T-helper 2 cell treated with Interferon-gamma antibody and Interleukin-4, amounts not matched to agents 5 μg/mL and 100 μg/mL, for 36 hours (primary cell): ENCODE results near the gene PHTF2.
A peak's percentile ranks its signal among the peaks of the same experiment; 100 is the strongest.
"Not testable (repeated sequence)": the region's sequence is repeated elsewhere in the genome, so short reads cannot be mapped to it uniquely, and the experiment has no call there.

Experiments
- DNase-seq: peaks from one replicate; pipeline ENCODE4 v3.0.0; 2021; ENCODE audit warnings: low spot score
- H3K27ac Mint-ChIP-seq: one replicate; pipeline ENCODE4 v1.8.0; 2021; ENCODE audit warnings: mild to moderate bottlenecking, mixed read lengths
- H3K27me3 Mint-ChIP-seq: one replicate; pipeline ENCODE4 v1.8.0; 2021; ENCODE audit warnings: low read depth, mixed read lengths
- H3K36me3 Mint-ChIP-seq: one replicate; pipeline ENCODE4 v1.8.0; 2021; ENCODE audit warnings: low read depth, mixed read lengths
- H3K4me1 Mint-ChIP-seq: one replicate; pipeline ENCODE4 v1.8.0; 2021; ENCODE audit warnings: low read depth, mixed read lengths
- H3K4me3 Mint-ChIP-seq: one replicate; pipeline ENCODE4 v1.8.0; 2022; ENCODE audit warnings: mild to moderate bottlenecking, moderate library complexity, mixed read lengths
- H3K9me3 Mint-ChIP-seq: one replicate; pipeline ENCODE4 v1.8.0; 2021; ENCODE audit warnings: mixed read lengths

Gene PHTF2

DNA sequence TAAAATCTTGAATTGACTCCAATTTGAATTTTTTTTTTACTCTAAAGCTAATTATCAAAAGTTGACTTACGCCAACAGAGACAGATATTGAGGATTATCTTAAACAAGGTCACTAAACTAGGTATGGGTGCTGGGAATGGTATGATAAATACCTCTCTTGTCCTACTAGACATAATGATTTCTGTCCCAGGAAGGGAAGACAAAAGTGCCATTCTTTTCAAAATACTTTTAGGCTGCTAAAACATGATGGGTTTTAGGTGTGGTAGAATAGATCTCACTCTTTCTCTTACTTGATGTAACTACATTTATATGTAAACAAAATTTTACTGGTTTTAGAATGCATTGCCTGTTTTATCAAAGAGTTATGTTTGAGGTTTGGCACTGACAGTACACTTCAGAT lies 15.5 kb upstream of the PHTF2 start:
- Mint-ChIP-seq H3K4me3 (no peak overlapping the region), H3K27me3 (no peaks in the 10 kb centered on the region), H3K27ac (no peak overlapping the region), H3K4me1 (peaks cover 12% of the 10 kb centered on the region), H3K36me3 (peaks cover 50% of the 10 kb centered on the region), H3K9me3 (no peaks in the 10 kb centered on the region)
- DNase-seq, result no peak

DNA sequence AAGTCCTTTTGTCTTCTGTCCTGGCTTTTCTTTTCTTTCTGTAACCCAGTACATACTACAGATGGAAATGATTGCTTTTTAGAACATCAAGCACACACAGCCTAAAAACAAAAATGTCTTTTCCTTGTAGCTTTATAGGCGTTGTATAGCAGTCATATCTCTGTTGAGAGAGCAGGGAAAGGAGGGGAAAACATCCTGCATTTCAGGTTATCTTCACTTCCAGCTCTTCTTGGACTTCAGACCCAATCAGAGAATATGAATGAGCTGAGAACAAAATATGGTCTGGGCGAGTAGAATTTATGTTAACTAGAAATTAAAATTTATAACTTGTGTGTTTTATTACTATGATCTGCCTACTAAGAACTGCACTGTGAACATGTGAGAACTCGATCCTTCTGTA lies 15.0 kb upstream of the PHTF2 start:
- Mint-ChIP-seq H3K4me3 (no peak overlapping the region), H3K27ac (no peak overlapping the region), H3K9me3 (no peaks in the 10 kb centered on the region), H3K27me3 (no peaks in the 10 kb centered on the region), H3K4me1 (peaks cover 13% of the 10 kb centered on the region), H3K36me3 (peaks cover 46% of the 10 kb centered on the region)
- no peak for DNase-seq

DNA sequence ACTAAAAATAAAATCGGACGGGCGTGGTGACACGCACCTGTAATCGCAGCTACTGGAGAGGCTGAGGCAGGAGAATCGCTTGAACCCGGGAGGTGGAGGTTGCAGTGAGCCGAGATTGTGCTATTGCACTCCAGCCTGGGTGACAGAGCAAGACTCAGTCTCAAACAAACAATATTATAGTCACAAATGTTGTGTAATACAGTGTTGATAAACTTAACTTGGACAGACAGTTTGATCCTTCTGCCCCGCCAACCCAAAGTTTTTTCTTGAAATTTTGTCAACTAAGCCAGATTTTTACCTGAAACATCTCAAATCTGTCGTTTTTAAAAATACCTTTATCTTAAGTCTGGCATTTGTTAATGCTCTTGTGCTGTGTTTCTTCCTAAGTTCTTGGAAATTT lies 14.1 kb upstream of the PHTF2 start:
- DNase-seq, H3K27me3 Mint-ChIP-seq, H3K9me3 Mint-ChIP-seq, H3K4me3 Mint-ChIP-seq: not testable (repeated sequence)
- peaks cover 42% of the 10 kb centered on the region for H3K36me3 Mint-ChIP-seq
- H3K4me1 Mint-ChIP-seq, result peaks cover 15% of the 10 kb centered on the region
- H3K27ac Mint-ChIP-seq, result peak overlapping the region; percentile 22

DNA sequence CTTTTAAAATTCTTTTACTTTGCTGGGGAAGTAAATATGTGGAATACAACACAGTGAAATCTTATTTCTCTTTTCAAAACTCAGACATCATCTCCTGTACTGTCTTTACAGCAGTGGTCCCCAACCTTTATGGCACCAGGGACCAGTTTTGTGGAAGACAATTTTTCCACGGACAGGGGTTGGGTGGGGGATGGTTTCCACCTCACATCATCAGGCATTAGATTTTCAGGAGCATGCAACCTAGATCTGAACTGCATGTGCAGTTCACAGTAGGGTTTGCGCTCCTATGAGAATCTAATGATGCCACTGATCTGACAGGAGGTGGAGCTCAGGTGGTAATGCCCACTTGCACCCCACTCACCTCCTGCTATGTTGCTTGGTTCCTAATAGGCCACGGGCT lies 12.6 kb upstream of the PHTF2 start:
- peaks cover 9% of the 10 kb centered on the region for H3K4me1 Mint-ChIP-seq
- no peak overlapping the region for H3K27ac Mint-ChIP-seq
- no peaks in the 10 kb centered on the region for H3K27me3 Mint-ChIP-seq
- no peak for DNase-seq
- H3K4me3 Mint-ChIP-seq, result no peak overlapping the region
- H3K36me3 Mint-ChIP-seq, result peaks cover 35% of the 10 kb centered on the region
- H3K9me3 Mint-ChIP-seq, result no peaks in the 10 kb centered on the region

DNA sequence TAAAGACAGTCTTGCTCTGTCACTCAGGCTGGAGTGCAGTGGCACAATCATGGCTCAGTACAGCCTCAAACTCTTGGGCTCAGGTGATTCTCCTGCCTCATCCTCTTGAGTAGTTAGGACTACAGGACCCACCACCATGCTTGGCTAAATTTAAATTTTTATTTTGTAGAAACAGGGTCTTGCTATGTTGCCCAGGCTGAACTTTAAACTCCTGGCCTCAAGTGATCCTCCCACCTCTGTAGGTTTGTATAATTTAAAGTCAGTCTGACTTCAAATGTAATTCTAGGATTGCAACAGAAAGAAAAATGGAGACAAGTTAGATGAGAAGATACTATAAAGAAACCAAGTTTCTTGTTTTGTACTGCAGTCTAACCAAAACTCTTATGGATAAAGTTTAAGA lies 11.8 kb upstream of the PHTF2 start:
- no peaks in the 10 kb centered on the region for H3K9me3 Mint-ChIP-seq
- H3K36me3 Mint-ChIP-seq, result peaks cover 34% of the 10 kb centered on the region
- H3K27ac Mint-ChIP-seq, result no peak overlapping the region
- H3K27me3 Mint-ChIP-seq, result no peaks in the 10 kb centered on the region
- DNase-seq, result no peak
- peaks cover 9% of the 10 kb centered on the region for H3K4me1 Mint-ChIP-seq
- no peak overlapping the region for H3K4me3 Mint-ChIP-seq

DNA sequence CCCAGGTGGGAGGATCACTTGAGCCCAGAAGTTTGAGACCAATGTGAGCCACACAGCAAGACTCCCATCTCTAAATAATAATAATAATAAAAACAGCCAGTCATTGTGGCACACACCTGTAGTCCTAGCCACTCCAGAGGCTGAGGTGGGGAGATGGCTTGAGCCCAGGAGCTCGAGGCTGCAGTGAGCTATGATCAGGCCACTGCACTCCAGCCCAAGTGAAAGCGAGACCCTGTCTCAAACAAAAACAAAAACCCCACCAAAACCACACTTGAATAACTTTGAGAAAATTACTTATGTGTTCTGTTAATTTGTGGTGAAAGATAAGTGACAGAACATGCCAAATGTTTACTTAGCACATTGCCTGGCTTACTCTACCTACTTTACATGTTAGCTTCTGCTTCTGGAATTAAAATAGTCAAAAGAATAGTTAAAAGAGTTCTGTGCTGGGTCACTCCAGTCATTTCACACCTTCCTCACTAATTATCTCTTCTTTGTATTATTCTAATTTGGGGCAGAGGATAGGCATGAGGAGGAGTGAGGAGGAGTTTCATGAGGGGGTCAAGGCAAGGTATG lies 10.2 kb upstream of the PHTF2 start:
- Mint-ChIP-seq H3K4me3 (no peak overlapping the region), H3K4me1 (peaks cover 5% of the 10 kb centered on the region), H3K27me3 (no peaks in the 10 kb centered on the region), H3K27ac (peak overlapping the region; percentile 7), H3K36me3 (peaks cover 26% of the 10 kb centered on the region), H3K9me3 (no peaks in the 10 kb centered on the region)
- DNase-seq, result no peak

DNA sequence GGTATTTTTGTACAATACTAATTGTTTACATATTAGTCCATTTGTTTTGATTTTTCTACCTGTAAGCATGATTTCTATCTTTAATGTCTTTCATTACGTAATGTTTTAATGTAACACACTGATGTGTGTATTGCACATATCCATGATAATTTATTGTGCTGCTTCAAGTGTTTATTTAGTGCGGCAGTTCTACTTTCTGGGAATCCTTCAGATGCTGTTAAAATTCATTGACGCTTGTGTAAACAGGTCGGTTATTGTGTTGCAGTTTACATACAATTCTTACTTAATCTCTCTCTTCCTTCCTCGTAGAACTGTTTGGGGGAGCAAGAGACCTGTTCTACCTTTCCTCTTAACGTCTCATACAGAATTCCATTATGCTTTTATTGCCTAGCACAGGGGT lies 7.2 kb upstream of the PHTF2 start:
- H3K27me3 Mint-ChIP-seq, result no peaks in the 10 kb centered on the region
- H3K4me1 Mint-ChIP-seq, result peaks cover 20% of the 10 kb centered on the region
- DNase-seq, result no peak
- no peak overlapping the region for H3K27ac Mint-ChIP-seq
- peaks cover 18% of the 10 kb centered on the region for H3K36me3 Mint-ChIP-seq
- no peaks in the 10 kb centered on the region for H3K9me3 Mint-ChIP-seq
- H3K4me3 Mint-ChIP-seq, result no peak overlapping the region

DNA sequence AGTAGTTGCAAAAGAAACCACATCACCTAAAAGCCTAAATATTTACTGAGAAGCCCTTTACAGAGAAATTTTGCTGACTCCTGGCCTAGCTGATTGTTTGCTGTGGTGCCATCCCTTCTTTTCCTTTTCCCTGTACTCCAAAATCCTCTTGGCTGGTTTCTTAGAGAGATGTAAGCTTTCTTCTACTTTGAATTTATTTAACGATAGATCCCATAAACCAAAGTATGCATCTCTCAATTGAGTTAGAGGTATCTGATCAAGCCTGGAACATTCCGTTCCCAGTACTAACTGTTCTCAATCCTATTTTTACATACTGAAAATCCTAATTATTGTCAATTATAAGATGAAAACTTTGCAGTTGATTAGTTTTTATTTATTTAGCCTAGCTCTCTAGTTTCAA lies 6.6 kb upstream of the PHTF2 start:
- no peak overlapping the region for H3K4me3 Mint-ChIP-seq
- H3K4me1 Mint-ChIP-seq, result peaks cover 26% of the 10 kb centered on the region
- peaks cover 20% of the 10 kb centered on the region for H3K36me3 Mint-ChIP-seq
- H3K27ac Mint-ChIP-seq, result no peak overlapping the region
- no peaks in the 10 kb centered on the region for H3K9me3 Mint-ChIP-seq
- DNase-seq, result no peak
- no peaks in the 10 kb centered on the region for H3K27me3 Mint-ChIP-seq

DNA sequence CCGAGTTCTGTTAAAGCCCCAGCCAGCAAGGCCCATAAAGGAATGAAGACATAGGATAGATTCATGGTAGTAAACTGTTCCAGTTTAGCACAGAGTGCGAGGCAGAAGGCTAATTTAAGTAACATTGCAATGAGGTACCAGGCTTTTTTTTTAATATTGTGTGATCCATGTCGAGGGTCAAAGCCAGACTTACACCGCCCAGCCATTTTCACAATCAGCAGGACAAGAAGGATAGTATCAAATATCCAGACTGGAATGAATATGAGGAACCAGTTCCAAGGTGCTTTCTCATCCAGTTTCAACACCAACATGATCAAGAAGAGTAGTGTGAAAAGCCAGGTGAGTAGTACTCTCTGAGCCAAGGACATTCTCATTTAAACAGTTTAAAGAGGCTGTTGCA lies 4.6 kb upstream of the PHTF2 start:
- H3K9me3 Mint-ChIP-seq, result no peaks in the 10 kb centered on the region
- no peak overlapping the region for H3K4me3 Mint-ChIP-seq
- H3K27ac Mint-ChIP-seq, result peak overlapping the region; percentile 19
- peaks cover 32% of the 10 kb centered on the region for H3K36me3 Mint-ChIP-seq
- H3K27me3 Mint-ChIP-seq, result no peaks in the 10 kb centered on the region
- peaks cover 33% of the 10 kb centered on the region for H3K4me1 Mint-ChIP-seq
- DNase-seq, result no peak

DNA sequence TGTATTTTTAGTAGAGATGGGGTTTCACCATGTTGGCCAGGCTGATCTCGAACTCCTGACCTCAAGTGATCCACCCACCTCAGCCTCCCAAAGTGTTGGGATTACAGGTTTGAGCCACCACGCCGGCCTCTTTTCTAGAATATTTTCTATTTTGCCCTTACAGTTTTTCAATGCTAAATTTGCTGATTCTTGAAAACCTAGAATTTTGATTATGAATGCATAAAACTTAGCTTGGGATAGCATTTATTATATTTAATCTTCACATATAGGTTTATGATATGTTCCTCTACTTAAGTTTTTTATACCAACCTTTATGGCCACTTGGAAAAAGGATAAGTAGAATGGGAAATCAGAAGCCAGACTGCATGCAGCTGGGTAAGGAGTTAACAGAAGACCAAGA lies 2.5 kb upstream of the PHTF2 start:
- no peaks in the 10 kb centered on the region for H3K27me3 Mint-ChIP-seq
- H3K27ac Mint-ChIP-seq, result peak overlapping the region; percentile 10
- no peaks in the 10 kb centered on the region for H3K9me3 Mint-ChIP-seq
- peaks cover 46% of the 10 kb centered on the region for H3K36me3 Mint-ChIP-seq
- H3K4me3 Mint-ChIP-seq, result peak overlapping the region; percentile 98
- H3K4me1 Mint-ChIP-seq, result peaks cover 44% of the 10 kb centered on the region
- no peak for DNase-seq

DNA sequence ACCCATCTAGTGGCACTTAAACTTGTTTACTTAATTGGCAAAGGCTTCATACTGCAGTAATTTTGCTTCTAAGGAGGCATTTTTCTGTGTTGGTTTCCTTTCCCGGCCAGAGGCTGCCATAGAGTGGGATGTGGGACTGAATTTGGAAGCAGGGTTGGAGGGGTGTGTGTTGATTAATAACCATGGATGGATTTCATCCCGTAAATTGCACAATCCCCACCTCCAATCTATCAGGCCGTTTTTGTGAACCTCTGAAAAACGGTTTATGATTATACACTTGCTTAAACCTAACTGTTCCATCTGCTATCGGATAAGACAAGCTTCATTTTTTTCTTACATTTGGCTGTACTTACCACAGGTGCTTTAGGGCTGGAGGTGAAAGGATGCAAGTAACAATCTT lies 1.6 kb upstream of the PHTF2 start:
- Mint-ChIP-seq H3K27ac (peak overlapping the region; percentile 96), H3K9me3 (no peaks in the 10 kb centered on the region), H3K4me1 (peaks cover 52% of the 10 kb centered on the region), H3K4me3 (peak overlapping the region; percentile 98), H3K27me3 (no peaks in the 10 kb centered on the region), H3K36me3 (peaks cover 51% of the 10 kb centered on the region)
- DNase-seq, result no peak

DNA sequence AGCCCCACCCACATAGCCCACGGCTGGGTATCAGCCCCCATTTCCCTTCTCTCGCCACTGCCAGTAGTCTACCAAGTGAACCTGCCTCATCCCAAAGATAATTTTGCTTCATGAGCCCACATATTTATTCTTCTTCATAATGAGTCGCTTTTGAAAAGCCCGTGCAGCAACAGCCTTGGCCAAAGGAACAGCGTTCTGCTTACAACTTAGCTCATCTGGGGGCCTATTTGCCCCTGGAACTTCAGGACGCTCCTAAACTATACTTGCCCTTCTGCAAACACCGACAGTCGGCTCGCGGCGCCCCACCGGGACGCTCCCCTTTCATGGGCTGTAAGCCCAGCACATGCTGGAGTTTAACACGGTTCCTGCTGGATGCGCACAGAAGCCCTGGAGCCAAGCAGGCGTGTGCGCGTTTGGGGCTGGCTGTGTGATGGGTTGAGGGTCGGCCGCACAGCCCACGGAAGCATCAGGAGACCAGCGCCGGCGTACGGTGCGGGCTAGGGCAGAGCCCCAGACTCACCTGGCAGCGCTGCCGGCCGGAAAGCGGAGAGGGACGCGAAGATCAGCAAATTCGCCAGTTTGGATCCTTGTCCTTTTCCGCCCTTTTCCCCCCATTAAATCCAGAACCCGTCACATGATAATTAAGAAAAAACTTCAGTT lies 709 bp upstream of the PHTF2 start:
- Mint-ChIP-seq H3K27ac (peak overlapping the region; percentile 96), H3K9me3 (no peaks in the 10 kb centered on the region), H3K36me3 (peaks cover 52% of the 10 kb centered on the region), H3K4me1 (peaks cover 59% of the 10 kb centered on the region), H3K4me3 (peak overlapping the region; percentile 98), H3K27me3 (no peaks in the 10 kb centered on the region)
- DNase-seq, result no peak

DNA sequence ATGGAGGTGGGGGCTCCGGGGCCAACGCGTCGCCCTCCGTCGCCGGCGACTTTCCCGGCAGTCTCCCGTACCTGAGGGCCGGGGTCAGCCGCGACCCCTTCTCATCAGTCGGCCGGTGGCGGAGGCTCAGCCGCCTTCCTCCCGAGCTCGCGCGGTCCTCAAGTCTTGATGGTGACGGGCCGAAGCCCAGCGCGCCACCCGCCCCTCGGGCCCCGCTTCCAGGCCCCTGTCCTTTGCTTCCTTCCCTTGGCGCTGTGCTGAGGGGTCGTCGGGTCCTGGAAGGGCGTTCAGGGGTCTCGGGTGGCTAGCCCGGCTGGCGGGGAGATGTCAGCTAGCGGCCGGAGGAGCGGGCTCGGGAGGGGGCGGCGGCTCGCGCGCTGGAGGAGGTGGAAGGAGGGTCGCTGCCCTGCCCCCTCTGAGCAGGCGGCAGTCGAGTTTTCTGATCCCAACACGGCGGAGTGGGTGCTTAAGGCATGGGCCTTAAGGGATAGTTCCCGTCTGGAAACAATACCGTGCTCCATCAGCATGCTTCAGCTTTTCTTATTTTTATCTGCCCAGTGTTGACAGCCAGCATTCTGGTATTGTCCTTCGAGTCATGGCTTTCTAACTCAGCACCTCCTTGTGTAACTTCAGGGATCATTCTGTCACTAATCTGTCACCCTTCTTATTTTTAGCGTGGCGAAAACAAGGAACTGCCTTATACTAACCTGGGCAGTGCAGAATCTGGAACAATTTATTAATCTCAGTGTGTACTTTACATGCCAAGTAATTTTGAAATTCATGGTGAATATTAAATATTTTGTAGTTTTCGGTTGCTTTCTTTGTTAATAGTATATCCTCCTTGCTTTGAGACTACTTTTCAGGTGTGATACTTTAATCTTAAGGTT lies 748 bp downstream of the PHTF2 start:
- Mint-ChIP-seq H3K27ac (peak overlapping the region; percentile 96), H3K9me3 (peaks cover 8% of the 10 kb centered on the region), H3K4me3 (peak overlapping the region; percentile 98), H3K36me3 (peaks cover 58% of the 10 kb centered on the region), H3K27me3 (no peaks in the 10 kb centered on the region), H3K4me1 (peaks cover 68% of the 10 kb centered on the region)
- DNase-seq, result peak; percentile 24

DNA sequence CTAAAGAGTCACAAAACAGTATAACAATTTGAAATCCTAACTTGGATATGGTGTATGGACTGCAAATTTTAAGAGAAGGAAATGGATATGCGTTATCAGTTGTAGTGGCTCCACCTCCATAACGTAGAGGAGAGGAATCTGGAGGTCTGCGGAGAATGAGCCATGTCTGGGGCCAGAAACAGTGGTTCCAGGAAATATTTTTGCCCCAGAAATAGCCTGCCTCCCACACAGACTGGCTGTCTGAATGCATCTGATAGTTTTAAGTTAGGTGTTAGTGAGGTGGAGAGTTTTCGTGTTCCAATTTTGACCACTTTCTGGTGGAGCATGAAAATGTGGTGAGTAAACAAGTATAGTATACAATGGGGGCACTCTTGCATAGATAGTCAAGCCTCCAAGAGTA lies 1.6 kb downstream of the PHTF2 start:
- Mint-ChIP-seq H3K36me3 (peaks cover 60% of the 10 kb centered on the region), H3K4me1 (peaks cover 66% of the 10 kb centered on the region), H3K4me3 (peak overlapping the region; percentile 98), H3K27ac (peak overlapping the region; percentile 96), H3K9me3 (peaks cover 16% of the 10 kb centered on the region), H3K27me3 (no peaks in the 10 kb centered on the region)
- DNase-seq, result no peak
